Endothelial cell of umbilical vein (primary cell): ENCODE measurements around the gene BABAM2. TPM values are rescaled to one million over a fixed set of nuclear protein-coding genes. Genes with fewer than 3 reads are reported as not detected.

Experiments used
- BruUV-seq: library from RNA; stranded (reverse); fragments of 400-500 nt; replicated peaks from 2 replicates; lab custom pipeline; 2021; lab: Mats Ljungman, UMichigan
- CTCF ChIA-PET: fragments of 300-600, 350-600 bp; sonication (Branson Sonifier 250); formaldehyde crosslinking; loops from one replicate; lab custom pipeline; 2021; ENCODE audit warnings: antibody characterized with exemption, inconsistent platforms; lab: Charles Lee
- POLR2A ChIA-PET: fragments of 300-600, 350-600 bp; sonication (Branson Sonifier 250); formaldehyde crosslinking; loops from one replicate; lab custom pipeline; 2021; ENCODE audit warnings: antibody characterized with exemption, inconsistent platforms; lab: Charles Lee
- DNase-seq: peaks from one replicate; pipeline ENCODE4 v3.0.0-alpha.2; 2011; ENCODE audit warnings: low read depth, low spot score
- FAIRE-seq: peaks from 2 replicates; lab custom pipeline; 2011; peaks lifted over from hg19 to GRCh38; lab: Jason Lieb, UNC
- H2AFZ ChIP-seq: 2 replicates; pipeline ENCODE4 v1.6.0; 2012; ENCODE audit warnings: low read depth, low read length, control low read depth, inconsistent platforms
- H3K27ac ChIP-seq: 2 replicates; pipeline ENCODE4 v1.5.1; 2011; ENCODE audit warnings: low read depth, mild to moderate bottlenecking, control low read depth, low read length, moderate library complexity; ENCODE audit not compliant: insufficient read depth
- H3K27me3 ChIP-seq, 2 experiments: 2 replicates each; pipeline versions ENCODE4 v1.6.0 to v1.6.1; 2011; ENCODE audit warnings: low read length in 2 of 2, mixed read lengths in 1 of 2; ENCODE audit not compliant: control insufficient read depth in 2 of 2, insufficient read depth in 2 of 2
- H3K36me3 ChIP-seq, 2 experiments: 2 replicates in 1 of 2; 3 replicates in 1 of 2; pipeline ENCODE4 v1.5.1; 2011; ENCODE audit warnings: low read length in 2 of 2, mild to moderate bottlenecking in 1 of 2, moderate library complexity in 1 of 2; ENCODE audit not compliant: control insufficient read depth in 2 of 2, insufficient read depth in 2 of 2; ENCODE audit errors: extremely low read depth in 1 of 2
- H3K4me1 ChIP-seq: 3 replicates; pipeline ENCODE4 v1.5.1; 2011; ENCODE audit warnings: mild to moderate bottlenecking, low read length; ENCODE audit not compliant: control insufficient read depth, insufficient read depth; ENCODE audit errors: extremely low read depth
- H3K4me2 ChIP-seq: 2 replicates; pipeline ENCODE4 v1.6.1; 2011; ENCODE audit warnings: low read length, control low read depth, mixed read lengths; ENCODE audit not compliant: insufficient read depth
- H3K4me3 ChIP-seq, 3 experiments: fragments of 200-600 bp in 1 of 3; sonication (generic), shearing (Covaris generic) in 1 of 3; replicated peaks in 1 of 3; 2 replicates each; pipeline ENCODE4 v1.5.1; 2011 to 2016; ENCODE audit warnings: control low read depth in 3 of 3, low read length in 3 of 3, mild to moderate bottlenecking in 2 of 3, inconsistent platforms in 1 of 3, low read depth in 1 of 3, moderate library complexity in 1 of 3; ENCODE audit not compliant: insufficient read depth in 1 of 3
- H3K79me2 ChIP-seq: 2 replicates; pipeline ENCODE4 v1.6.0; 2012; ENCODE audit warnings: low read length, inconsistent platforms; ENCODE audit not compliant: control insufficient read depth, insufficient read depth
- H3K9ac ChIP-seq: replicated peaks from 2 replicates; pipeline ENCODE3; 2011; ENCODE audit warnings: low read length, control low read depth; ENCODE audit not compliant: insufficient read depth; ENCODE audit errors: extremely low read depth
- H3K9me1 ChIP-seq: replicated peaks from 3 replicates; pipeline ENCODE4 v1.6.0; 2011; ENCODE audit warnings: mild to moderate bottlenecking, low read length; ENCODE audit not compliant: control insufficient read depth, insufficient read depth; ENCODE audit errors: extremely low read depth
- H3K9me3 ChIP-seq: replicated peaks from 2 replicates; pipeline ENCODE4 v1.5.1; 2012; ENCODE audit warnings: low read length, inconsistent platforms; ENCODE audit not compliant: control insufficient read depth, insufficient read depth
- H4K20me1 ChIP-seq: replicated peaks from 2 replicates; pipeline ENCODE3; 2011; ENCODE audit warnings: mild to moderate bottlenecking, low read length; ENCODE audit not compliant: control insufficient read depth, insufficient read depth; ENCODE audit errors: extremely low read depth
- EZH2 ChIP-seq: IDR thresholded peaks from 2 replicates; pipeline ENCODE4 v1.6.1; 2012; ENCODE audit warnings: borderline replicate concordance, low read depth, mild to moderate bottlenecking, moderate library complexity, low read length, inconsistent platforms; ENCODE audit not compliant: severe bottlenecking
- FOS ChIP-seq: IDR thresholded peaks from 2 replicates; pipeline ENCODE4 v1.6.1; 2011; ENCODE audit warnings: mild to moderate bottlenecking, low read length, moderate library complexity, borderline replicate concordance; ENCODE audit not compliant: insufficient read depth
- GATA2 ChIP-seq: IDR thresholded peaks from 2 replicates; pipeline ENCODE4 v1.7.0; 2011; ENCODE audit warnings: low read depth, mild to moderate bottlenecking, moderate library complexity, mixed read lengths, low read length; ENCODE audit not compliant: insufficient read length, insufficient read depth
- JUN ChIP-seq: IDR thresholded peaks from 2 replicates; pipeline ENCODE4 v1.6.1; 2011; ENCODE audit warnings: borderline replicate concordance, low read depth; ENCODE audit not compliant: insufficient read length, insufficient read depth
- MYC ChIP-seq: IDR thresholded peaks from one replicate; pipeline ENCODE4 v1.6.1; 2011; ENCODE audit warnings: mild to moderate bottlenecking, low read depth, low read length
- POLR2A ChIP-seq: IDR thresholded peaks from 2 replicates; pipeline ENCODE4 v1.6.1; 2012; ENCODE audit warnings: low read depth, mild to moderate bottlenecking, control low read depth, low read length
- POLR2AphosphoS5 ChIP-seq: IDR thresholded peaks from 2 replicates; pipeline ENCODE4 v1.6.1; 2012; ENCODE audit warnings: low read depth, mild to moderate bottlenecking, control low read depth, low read length, moderate library complexity; ENCODE audit not compliant: insufficient read depth
- dilution Hi-C: fragments of 300-500 bp; cut with MboI; formaldehyde crosslinking; loops from one replicate; pipeline ENCODE4 v1.15.0; 2019; ENCODE audit warnings: low sequenced_read_pairs; ENCODE audit not compliant: extremely low pct_ligation_motif_present
- intact Hi-C: fragments of 100-400 bp; cut with micrococcal nuclease; formaldehyde crosslinking; loops from one replicate; pipeline ENCODE4 v1.10.0; 2022
- polyA plus RNA-seq, 4 experiments: library from polyadenylated mRNA; depleted of rRNA in 3 of 4; stranded (reverse) in 3 of 4; unstranded in 1 of 4; fragments of >200 nt; gene quantifications; 2 replicates each; pipeline versions ENCODE4 v1.2.1 to v1.2.3, GENCODE V29; 2011 to 2012; ENCODE audit warnings: missing spikeins in 1 of 4
- total RNA-seq: library from RNA; stranded (reverse); gene quantifications from 2 replicates; pipeline ENCODE4 v1.2.3, GENCODE V29; 2021
- TF ChIP-seq, protein P1 (sequence below): IDR thresholded peaks from 2 replicates; pipeline ENCODE4 v1.6.1; 2011; ENCODE audit not compliant: insufficient read depth, insufficient read length
- TF ChIP-seq, protein P2 (sequence below), 2 donors: IDR thresholded peaks; 1 replicate in 1 of 2; 2 replicates in 1 of 2; pipeline ENCODE4 v1.5.1; 2011; ENCODE audit warnings: low read length in 2 of 2, mild to moderate bottlenecking in 2 of 2, moderate library complexity in 2 of 2, control low read depth in 1 of 2, inconsistent platforms in 1 of 2, low read depth in 1 of 2; ENCODE audit not compliant: insufficient read depth in 1 of 2; ENCODE audit errors: extremely low read depth in 1 of 2

The BABAM2 gene
- total and polyA plus RNA-seq, 2 donors (not counting 3 experiments of a cell fraction or from before 2014, with no cell fraction given), result 19.9 to 27.6 TPM

DNA sequence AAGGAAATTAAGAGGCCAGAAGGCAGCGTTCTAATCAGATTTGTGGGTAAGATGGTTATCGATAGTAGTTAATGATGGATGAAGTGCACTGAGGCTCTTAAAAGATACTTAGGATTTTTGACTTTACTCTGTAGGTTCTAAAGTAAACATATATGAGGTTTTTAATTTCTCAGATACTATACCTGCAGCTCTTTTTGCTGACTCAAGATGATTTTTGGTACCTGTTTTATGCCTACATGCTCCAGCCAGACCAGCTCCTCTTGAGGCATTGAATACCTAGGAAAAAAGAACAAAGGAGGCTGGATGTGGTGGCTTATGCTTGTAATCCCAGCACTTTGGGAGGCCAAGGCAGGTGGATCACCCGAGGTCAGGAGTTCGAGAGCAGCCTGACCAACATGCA is 260.5 kb downstream of the BABAM2 start:
- Histone ChIP-seq H3K9me3 (no peaks in the 10 kb centered on the region), H3K9me1 (no peaks in the 10 kb centered on the region), H3K27ac (no peak overlapping the region), H3K27me3 (no peaks in the 10 kb centered on the region), H3K36me3 (no peaks in the 10 kb centered on the region), H3K4me2 (no peak overlapping the region), H2AFZ (no peak overlapping the region), H3K79me2 (no peaks in the 10 kb centered on the region), H4K20me1 (no peaks in the 10 kb centered on the region), H3K4me3 (no peak overlapping the region), H3K9ac (no peak overlapping the region), H3K4me1 (no peaks in the 10 kb centered on the region)
- FAIRE-seq, result no peak
- intact Hi-C loops (loop anchor here (10.0 kb wide), 2 partner anchors 304 to 1246 kb away; no protein-coding TSS in a partner anchor), dilution Hi-C loops (no loop called here)
- CTCF ChIA-PET, result interaction anchor here (1.7 to 2.0 kb wide), 2 partner anchors 11 to 19 kb away, joined by 5 to 7 read pairs; no protein-coding TSS in a partner anchor
- TF ChIP-seq JUN (no peak), GATA2 (no peak), POLR2AphosphoS5 (no peak), POLR2A (no peak), EZH2 (no peak), MYC (no peak), FOS (no peak)
- TF ChIP-seq, protein P1, sequence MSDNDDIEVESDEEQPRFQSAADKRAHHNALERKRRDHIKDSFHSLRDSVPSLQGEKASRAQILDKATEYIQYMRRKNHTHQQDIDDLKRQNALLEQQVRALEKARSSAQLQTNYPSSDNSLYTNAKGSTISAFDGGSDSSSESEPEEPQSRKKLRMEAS, result no peak
- TF ChIP-seq, protein P2, sequence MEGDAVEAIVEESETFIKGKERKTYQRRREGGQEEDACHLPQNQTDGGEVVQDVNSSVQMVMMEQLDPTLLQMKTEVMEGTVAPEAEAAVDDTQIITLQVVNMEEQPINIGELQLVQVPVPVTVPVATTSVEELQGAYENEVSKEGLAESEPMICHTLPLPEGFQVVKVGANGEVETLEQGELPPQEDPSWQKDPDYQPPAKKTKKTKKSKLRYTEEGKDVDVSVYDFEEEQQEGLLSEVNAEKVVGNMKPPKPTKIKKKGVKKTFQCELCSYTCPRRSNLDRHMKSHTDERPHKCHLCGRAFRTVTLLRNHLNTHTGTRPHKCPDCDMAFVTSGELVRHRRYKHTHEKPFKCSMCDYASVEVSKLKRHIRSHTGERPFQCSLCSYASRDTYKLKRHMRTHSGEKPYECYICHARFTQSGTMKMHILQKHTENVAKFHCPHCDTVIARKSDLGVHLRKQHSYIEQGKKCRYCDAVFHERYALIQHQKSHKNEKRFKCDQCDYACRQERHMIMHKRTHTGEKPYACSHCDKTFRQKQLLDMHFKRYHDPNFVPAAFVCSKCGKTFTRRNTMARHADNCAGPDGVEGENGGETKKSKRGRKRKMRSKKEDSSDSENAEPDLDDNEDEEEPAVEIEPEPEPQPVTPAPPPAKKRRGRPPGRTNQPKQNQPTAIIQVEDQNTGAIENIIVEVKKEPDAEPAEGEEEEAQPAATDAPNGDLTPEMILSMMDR (IDR thresholded peaks at IDR 0.05; ENCODE audit: extremely low read depth in 1 of 2, insufficient read depth in 1 of 2, low read depth in 1 of 2, low read length in 2 of 2), result no peak
- POLR2A ChIA-PET, result no interaction called here
- no peak for DNase-seq
- BruUV-seq, result no TSS peak
